22Rv1 (cell line): ENCODE measurements around the gene ZNF407.

ENCODE experiments used
- CTCF ChIP-seq: fragments of 450-650 bp; IDR thresholded peaks from 2 replicates; pipeline ENCODE4 v1.5.1; 2017; ENCODE audit warnings: mild to moderate bottlenecking
- ZFX ChIP-seq: fragments of 450-650 bp; IDR thresholded peaks from 2 replicates; pipeline ENCODE4 v1.6.1; 2017; ENCODE audit warnings: antibody characterized with exemption, borderline replicate concordance

- no peak for TF ChIP-seq CTCF
- TF ChIP-seq ZFX = no peak
Observed at GRCh38 chr18:74665905-74666304, 68.2 kb downstream of the ZNF407 start.
